Endothelial cell (in vitro differentiated cells): Measurements from ENCODE around the gene TENM4. TPM values are rescaled to one million over a fixed set of nuclear protein-coding genes. Genes with fewer than 3 reads are reported as not detected.

ENCODE experiments used
- DNase-seq: peaks from one replicate; pipeline ENCODE4 v3.0.0; 2021; ENCODE audit warnings: low spot score
- H3K27ac Mint-ChIP-seq: one replicate; pipeline ENCODE4 v1.8.0; 2021; ENCODE audit warnings: mixed read lengths, inconsistent platforms; ENCODE audit not compliant: unreplicated experiment
- H3K27me3 Mint-ChIP-seq: one replicate; pipeline ENCODE4 v1.8.0; 2021; ENCODE audit warnings: mild to moderate bottlenecking, moderate library complexity, mixed read lengths, inconsistent platforms; ENCODE audit not compliant: unreplicated experiment
- H3K36me3 Mint-ChIP-seq: one replicate; pipeline ENCODE4 v1.8.0; 2021; ENCODE audit warnings: mild to moderate bottlenecking, low read depth, mixed read lengths, inconsistent platforms; ENCODE audit not compliant: unreplicated experiment
- H3K4me1 Mint-ChIP-seq: one replicate; pipeline ENCODE4 v1.8.0; 2021; ENCODE audit warnings: mild to moderate bottlenecking, mixed read lengths, inconsistent platforms; ENCODE audit not compliant: unreplicated experiment
- H3K4me3 Mint-ChIP-seq: one replicate; pipeline ENCODE4 v1.8.0; 2021; ENCODE audit warnings: mild to moderate bottlenecking, mixed read lengths, inconsistent platforms; ENCODE audit not compliant: unreplicated experiment
- H3K9me3 Mint-ChIP-seq: one replicate; pipeline ENCODE4 v1.8.0; 2021; ENCODE audit warnings: mixed read lengths, inconsistent platforms; ENCODE audit not compliant: unreplicated experiment
- CTCF ChIP-seq: fragments of 200-600 bp; sonication (generic); IDR thresholded peaks from one replicate; pipeline ENCODE4 v1.5.0; 2021; ENCODE audit warnings: antibody characterized with exemption; ENCODE audit not compliant: unreplicated experiment
- total RNA-seq: library from RNA; stranded (reverse); fragmentation: NEBNext Ultra II Directional; extraction: Animal tissue kit (Norgen Biotek cat#: 25700); gene quantifications from one replicate; pipeline ENCODE4 v1.2.1, GENCODE V29; 2021; ENCODE audit not compliant: unreplicated experiment

Gene TENM4
- total RNA-seq, 1 donor from 2014 or later: 1.8 TPM

- DNase-seq: no peak
- Mint-ChIP-seq H3K4me3 (no peak overlapping the region), H3K27me3 (peaks cover 1% of the 10 kb centered on the region), H3K4me1 (peaks cover 5% of the 10 kb centered on the region), H3K27ac (no peak overlapping the region), H3K9me3 (no peaks in the 10 kb centered on the region), H3K36me3 (no peaks in the 10 kb centered on the region)
- no peak for TF ChIP-seq CTCF
Measured at GRCh38 chr11:79182794-79183193, 258.0 kb downstream of the TENM4 start.

DNA sequence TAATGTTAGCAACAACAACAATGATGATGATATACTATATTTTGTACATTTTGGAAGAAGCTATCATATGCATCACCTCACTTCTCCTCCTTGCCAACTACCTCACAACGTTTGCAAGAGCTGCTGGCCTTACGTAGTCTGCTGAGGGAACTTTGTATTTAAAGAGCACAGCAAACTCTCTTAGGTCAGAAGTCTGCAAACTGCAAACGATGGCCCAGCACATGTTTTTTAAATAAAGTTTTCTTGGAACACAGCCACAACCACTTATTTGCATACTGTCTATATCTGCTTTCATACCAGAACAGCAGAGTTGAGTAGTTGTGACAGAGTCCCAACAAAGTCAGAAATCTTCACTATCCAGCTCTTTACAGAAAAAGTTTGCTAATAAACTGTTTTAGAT is 261.7 kb downstream of the TENM4 start:
- no peaks in the 10 kb centered on the region for H3K36me3 Mint-ChIP-seq
- H3K27ac Mint-ChIP-seq: no peak overlapping the region
- no peaks in the 10 kb centered on the region for H3K9me3 Mint-ChIP-seq
- TF ChIP-seq CTCF: no peak
- DNase-seq: no peak
- no peak overlapping the region for H3K4me3 Mint-ChIP-seq
- H3K27me3 Mint-ChIP-seq: peaks cover 3% of the 10 kb centered on the region
- H3K4me1 Mint-ChIP-seq: peaks cover 5% of the 10 kb centered on the region

DNA sequence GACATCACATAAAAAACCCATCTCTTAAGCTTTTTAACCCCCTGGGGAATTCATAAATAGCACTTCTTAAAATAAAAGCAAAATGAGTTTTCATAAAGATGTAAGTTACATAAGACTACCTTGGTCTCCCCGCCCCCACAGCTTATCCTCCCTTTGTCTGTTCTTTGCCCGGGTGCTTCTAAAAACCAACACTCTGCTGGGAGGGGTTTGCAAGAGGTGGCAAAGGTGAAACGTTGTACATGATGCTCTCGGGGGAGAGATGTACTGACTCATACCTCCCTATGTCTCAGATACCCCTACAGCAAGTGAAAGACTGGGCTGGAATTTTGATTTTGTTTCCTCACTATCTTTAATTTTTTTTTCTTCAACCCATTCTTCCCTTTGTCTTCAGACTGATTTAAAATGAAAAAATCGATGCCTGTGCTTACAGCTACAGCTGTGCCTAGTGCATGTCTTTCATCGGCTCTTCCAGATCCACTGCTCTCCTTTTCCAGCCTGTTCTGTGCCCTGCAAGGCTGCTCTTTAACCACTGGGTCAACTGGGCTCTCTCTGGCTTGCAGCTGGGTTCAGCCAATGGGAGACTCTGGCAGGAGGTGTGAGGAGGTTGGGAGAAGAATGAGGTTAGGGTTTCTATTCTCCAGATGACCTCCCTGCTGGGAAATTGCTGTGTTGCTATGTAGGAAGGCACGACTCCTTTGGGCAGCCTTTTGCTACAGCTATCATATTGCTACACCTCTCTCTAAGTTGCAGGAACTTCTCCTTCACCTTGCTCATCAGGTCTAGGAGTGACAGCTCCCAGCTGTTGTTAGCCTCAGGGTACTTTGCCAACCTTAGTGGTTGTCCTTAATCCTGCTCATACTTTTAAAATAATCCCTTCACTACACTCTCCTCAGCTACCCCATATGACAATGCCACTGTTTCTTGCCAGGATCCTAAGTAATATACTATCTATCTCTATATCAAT is 266.5 kb downstream of the TENM4 start:
- no peak for DNase-seq
- peaks cover 5% of the 10 kb centered on the region for H3K4me1 Mint-ChIP-seq
- peaks cover 6% of the 10 kb centered on the region for H3K27me3 Mint-ChIP-seq
- H3K36me3 Mint-ChIP-seq: no peaks in the 10 kb centered on the region
- no peak for TF ChIP-seq CTCF
- no peak overlapping the region for H3K27ac Mint-ChIP-seq
- no peak overlapping the region for H3K4me3 Mint-ChIP-seq
- H3K9me3 Mint-ChIP-seq: no peaks in the 10 kb centered on the region

GRCh38 chr11:79173615-79174014 is 267.2 kb downstream of the TENM4 start:
- Mint-ChIP-seq H3K27me3 (peaks cover 6% of the 10 kb centered on the region), H3K4me1 (peaks cover 5% of the 10 kb centered on the region), H3K27ac (no peak overlapping the region), H3K36me3 (no peaks in the 10 kb centered on the region), H3K4me3 (no peak overlapping the region), H3K9me3 (no peaks in the 10 kb centered on the region)
- TF ChIP-seq CTCF: no peak
- DNase-seq: no peak

GRCh38 chr11:79170321-79170720 is 270.5 kb downstream of the TENM4 start:
- TF ChIP-seq CTCF: no peak
- H3K27ac Mint-ChIP-seq: no peak overlapping the region
- DNase-seq: no peak
- H3K4me1 Mint-ChIP-seq: no peaks in the 10 kb centered on the region
- peaks cover 6% of the 10 kb centered on the region for H3K27me3 Mint-ChIP-seq
- no peak overlapping the region for H3K4me3 Mint-ChIP-seq
- H3K36me3 Mint-ChIP-seq: no peaks in the 10 kb centered on the region
- no peaks in the 10 kb centered on the region for H3K9me3 Mint-ChIP-seq
